Ishikawa (cell line): ENCODE data around the gene SYNGR2.

Experiments used
- CEBPB ChIP-seq: IDR thresholded peaks from 2 replicates; pipeline ENCODE4 v1.6.1; 2012
- CREB1 ChIP-seq: IDR thresholded peaks from 2 replicates; pipeline ENCODE4 v1.6.1; 2012; ENCODE audit warnings: low read depth
- EGR1 ChIP-seq: IDR thresholded peaks from 2 replicates; pipeline ENCODE4 v1.6.1; 2012
- EP300 ChIP-seq: IDR thresholded peaks from 2 replicates; pipeline ENCODE4 v1.6.1; 2012; ENCODE audit warnings: borderline replicate concordance
- FOXM1 ChIP-seq: IDR thresholded peaks from 2 replicates; pipeline ENCODE4 v1.6.1; 2012; ENCODE audit warnings: low read depth, borderline replicate concordance
- NFIC ChIP-seq: IDR thresholded peaks from 2 replicates; pipeline ENCODE4 v1.6.1; 2012
- RAD21 ChIP-seq: IDR thresholded peaks from 2 replicates; pipeline ENCODE4 v1.6.1; 2012; ENCODE audit warnings: low read depth
- REST ChIP-seq: IDR thresholded peaks from 2 replicates; pipeline ENCODE4 v1.6.1; 2012; ENCODE audit warnings: low read depth, mild to moderate bottlenecking
- TAF1 ChIP-seq: IDR thresholded peaks from 2 replicates; pipeline ENCODE4 v1.6.1; 2012; ENCODE audit warnings: low read depth, mild to moderate bottlenecking
- TCF12 ChIP-seq: IDR thresholded peaks from 2 replicates; pipeline ENCODE4 v1.6.1; 2012; ENCODE audit warnings: low read depth
- TEAD4 ChIP-seq: IDR thresholded peaks from 2 replicates; pipeline ENCODE4 v1.6.1; 2012
- USF1 ChIP-seq: IDR thresholded peaks from 2 replicates; pipeline ENCODE4 v1.6.1; 2012
- YY1 ChIP-seq: IDR thresholded peaks from 2 replicates; pipeline ENCODE4 v1.6.1; 2012; ENCODE audit warnings: low read depth
- ZBTB7A ChIP-seq: IDR thresholded peaks from 2 replicates; pipeline ENCODE4 v1.6.1; 2012; ENCODE audit warnings: low read depth
- TF ChIP-seq, protein P1 (sequence below): IDR thresholded peaks from 2 replicates; pipeline ENCODE4 v1.6.1; 2012

SYNGR2 gene

DNA sequence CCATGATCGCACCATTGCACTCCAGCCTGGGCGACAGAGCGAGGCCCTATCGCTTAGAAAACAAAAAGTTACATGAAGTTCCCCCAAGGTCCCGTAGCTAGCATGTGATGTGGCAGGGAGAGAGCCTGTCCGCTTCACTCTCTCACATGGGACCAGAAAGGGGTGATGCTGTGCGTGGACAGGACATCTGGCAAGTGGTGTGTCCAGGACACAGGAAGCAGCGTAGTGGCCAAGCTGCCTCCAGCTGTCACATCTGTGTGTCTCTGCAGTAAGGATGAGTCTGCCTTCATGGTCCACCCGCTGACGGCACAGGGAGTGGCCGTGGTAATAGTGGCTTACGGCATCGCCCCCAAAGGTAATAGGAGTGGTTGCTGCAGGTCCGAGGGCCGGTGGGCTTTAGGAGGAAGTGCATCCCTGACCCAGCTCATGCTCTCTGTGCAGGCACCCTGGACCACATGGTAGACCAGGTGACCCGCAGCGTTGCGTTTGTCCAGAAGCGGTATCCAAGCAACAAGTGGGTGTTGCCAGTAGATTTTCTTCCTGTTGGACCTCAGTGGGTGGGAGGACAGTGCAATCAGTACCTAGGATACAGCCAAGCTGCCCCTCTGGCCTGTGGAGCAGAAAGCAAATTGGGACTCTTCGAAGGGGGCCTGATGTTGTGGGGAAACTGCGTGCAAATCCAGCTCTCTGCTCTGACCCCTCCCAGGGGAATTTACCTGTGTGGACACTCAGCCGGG, 36.2 kb downstream of the SYNGR2 start:
- TF ChIP-seq ZBTB7A (no peak), EGR1 (no peak)

DNA sequence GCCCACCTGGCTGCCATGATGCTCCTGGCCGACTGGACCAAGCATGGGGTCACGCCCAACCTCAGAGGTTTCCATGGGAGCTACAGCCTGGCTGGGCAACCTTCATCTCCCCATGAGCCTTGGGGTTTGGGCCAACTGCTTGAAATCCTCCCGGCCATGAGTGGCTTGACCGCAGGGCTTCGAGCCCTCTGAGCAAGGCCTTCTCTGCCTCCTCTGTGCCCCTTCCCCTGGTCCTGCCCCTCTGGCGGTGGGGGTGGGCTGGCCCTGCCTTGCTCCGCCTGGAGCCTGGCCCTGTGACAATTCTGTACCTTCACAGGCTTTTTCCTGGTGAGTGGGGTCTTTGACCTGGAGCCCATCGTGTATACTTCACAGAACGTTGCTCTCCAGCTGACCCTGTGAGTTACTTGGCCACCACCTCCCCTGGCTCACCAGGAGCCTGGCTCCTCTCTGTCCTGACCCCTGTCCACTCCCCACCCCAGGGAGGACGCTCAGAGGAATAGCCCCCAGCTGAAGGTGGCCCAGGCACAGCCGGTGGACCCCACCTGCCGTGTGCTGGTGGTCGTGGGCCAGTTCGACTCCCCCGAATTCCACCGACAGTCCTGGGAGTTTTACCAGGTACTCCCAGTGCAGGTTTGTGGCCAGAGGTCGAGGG, 36.9 kb downstream of the SYNGR2 start:
- TF ChIP-seq YY1, result no peak
- TF ChIP-seq EGR1, result no peak
- TF ChIP-seq TAF1, result no peak
- TF ChIP-seq FOXM1, result no peak
- TF ChIP-seq ZBTB7A, result no peak
- no peak for TF ChIP-seq TEAD4
- no peak for TF ChIP-seq NFIC
- no peak for TF ChIP-seq CREB1
- no peak for TF ChIP-seq USF1
- TF ChIP-seq CEBPB, result no peak
- no peak for TF ChIP-seq REST

GRCh38 chr17:78206298-78206697, 37.9 kb downstream of the SYNGR2 start:
- no peak for TF ChIP-seq TAF1
- peak; percentile 3; the same call in 1 of the 2 replicates for TF ChIP-seq RAD21

- TF ChIP-seq TCF12 (no peak), REST (no peak), TAF1 (no peak), EP300 (no peak)
- TF ChIP-seq, protein P1, sequence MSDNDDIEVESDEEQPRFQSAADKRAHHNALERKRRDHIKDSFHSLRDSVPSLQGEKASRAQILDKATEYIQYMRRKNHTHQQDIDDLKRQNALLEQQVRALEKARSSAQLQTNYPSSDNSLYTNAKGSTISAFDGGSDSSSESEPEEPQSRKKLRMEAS, result no peak
Measured at GRCh38 chr17:78208486-78208885, 40.1 kb downstream of the SYNGR2 start.

GRCh38 chr17:78210111-78210510, 41.7 kb downstream of the SYNGR2 start:
- TF ChIP-seq, protein P1, result no peak
- no peak for TF ChIP-seq TCF12
- no peak for TF ChIP-seq REST
- TF ChIP-seq USF1, result no peak
- no peak for TF ChIP-seq YY1
- no peak for TF ChIP-seq CREB1
